GM12872 (cell line): ENCODE results near the gene FLNB.

Experiments
- CTCF ChIP-seq: IDR thresholded peaks from 3 replicates; pipeline ENCODE4 v1.5.1; 2011; ENCODE audit warnings: low read depth, mild to moderate bottlenecking, low read length, moderate library complexity; ENCODE audit not compliant: insufficient read depth

Gene FLNB

GRCh38 chr3:58044691-58045483 lies 36.7 kb downstream of the FLNB start:
- no peak for TF ChIP-seq CTCF

- TF ChIP-seq CTCF: no peak
Observed at GRCh38 chr3:58047826-58048225, 39.6 kb downstream of the FLNB start.

- no peak for TF ChIP-seq CTCF
Observed at GRCh38 chr3:58048301-58048700, 40.1 kb downstream of the FLNB start.

DNA sequence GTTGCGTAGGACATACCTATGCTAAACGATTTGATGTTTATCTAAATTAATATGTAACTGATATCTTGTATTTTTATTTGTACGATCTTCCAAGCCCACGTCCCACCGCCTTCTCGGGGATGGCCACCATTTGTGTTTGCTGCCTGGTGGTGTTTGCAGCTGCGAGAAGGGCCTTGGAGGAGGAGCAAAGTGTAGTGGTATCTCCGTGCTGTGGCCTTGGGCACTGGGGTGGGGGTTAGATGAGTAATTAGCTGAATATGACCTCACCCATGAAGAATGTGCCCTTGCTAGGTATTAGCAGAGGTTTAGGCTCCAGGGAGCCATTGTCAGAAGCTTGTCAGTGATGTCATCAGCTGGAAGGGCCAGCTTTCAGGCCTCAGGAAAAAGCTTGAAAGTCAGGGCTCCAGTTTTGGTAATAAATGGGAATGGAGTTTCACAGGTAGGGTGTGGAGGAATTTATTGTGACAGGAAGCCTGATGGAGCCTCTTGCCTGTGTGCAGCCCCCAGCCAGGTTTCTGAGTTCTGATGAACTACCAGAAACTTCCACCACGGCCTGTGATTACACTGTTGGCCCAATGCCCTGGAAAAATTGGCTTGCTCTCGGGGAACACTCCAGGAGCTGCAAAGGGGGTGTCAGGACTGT lies 41.0 kb downstream of the FLNB start:
- no peak for TF ChIP-seq CTCF

DNA sequence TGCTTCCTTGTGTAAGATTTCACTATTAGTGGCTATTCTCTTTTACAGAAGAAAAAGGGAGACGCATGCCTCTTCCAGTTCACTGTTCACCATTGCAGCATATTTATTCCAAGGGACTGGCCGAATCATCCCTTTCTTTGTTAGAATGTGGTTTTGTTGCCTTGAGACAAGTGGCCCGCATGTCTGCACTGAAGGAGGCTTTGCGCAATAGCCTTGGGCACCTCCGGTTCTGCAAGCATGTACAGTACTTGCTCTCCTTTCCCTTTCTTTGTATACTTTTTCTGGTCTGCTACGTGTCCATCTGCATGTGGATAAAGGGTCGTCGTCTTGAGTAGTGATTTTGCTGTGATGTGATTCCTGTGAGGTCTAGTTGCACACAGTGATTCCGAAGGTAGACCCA lies 43.0 kb downstream of the FLNB start:
- no peak for TF ChIP-seq CTCF

GRCh38 chr3:58052373-58053273 lies 44.4 kb downstream of the FLNB start:
- TF ChIP-seq CTCF: no peak

DNA sequence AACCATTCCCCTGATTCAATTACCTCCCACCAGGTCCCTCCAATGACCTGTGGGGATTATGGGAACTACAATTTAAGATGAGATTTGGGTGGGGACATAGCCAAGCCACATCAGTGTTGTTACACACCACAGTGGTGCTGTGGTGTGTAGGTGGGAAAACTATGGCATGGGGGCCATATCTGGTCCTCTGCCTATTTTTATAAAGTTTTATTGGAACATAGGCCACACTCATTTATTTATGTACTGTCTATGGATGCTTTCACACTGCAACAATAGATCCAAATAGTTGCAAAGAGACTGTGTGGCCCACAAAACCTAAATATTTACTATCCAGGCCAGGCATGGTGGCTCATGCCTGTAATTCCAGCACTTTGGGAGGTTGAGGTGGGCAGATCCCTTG lies 46.4 kb downstream of the FLNB start:
- no peak for TF ChIP-seq CTCF
